Measurements from ENCODE around the gene FAM20B.
"Not testable (repeated sequence)": the region's sequence is repeated elsewhere in the genome, so short reads cannot be mapped to it uniquely, and the experiment has no call there.

The FAM20B gene

GRCh38 chr1:179023946-179024650 lies 1.6 kb upstream of the FAM20B start:
- DNase-seq = no peak

- no peak for DNase-seq
These were observed 500 bp downstream of the FAM20B start for GRCh38 chr1:179025975-179026812.

GRCh38 chr1:179026813-179027669 lies 1.3 kb downstream of the FAM20B start:
- no peak for DNase-seq

- DNase-seq = no peak
These were observed 3.6 kb downstream of the FAM20B start for GRCh38 chr1:179029321-179029759.

GRCh38 chr1:179030130-179030529 lies 4.4 kb downstream of the FAM20B start:
- DNase-seq = no peak

GRCh38 chr1:179030683-179031082 lies 5.0 kb downstream of the FAM20B start:
- DNase-seq = no peak

GRCh38 chr1:179031284-179031683 lies 5.6 kb downstream of the FAM20B start:
- no peak for DNase-seq

GRCh38 chr1:179031855-179032513 lies 6.3 kb downstream of the FAM20B start:
- no peak for DNase-seq

- no peak for DNase-seq
These were observed 9.0 kb downstream of the FAM20B start for GRCh38 chr1:179034720-179035119.

- no peak for DNase-seq
These were observed 11.3 kb downstream of the FAM20B start for GRCh38 chr1:179036844-179037465.

GRCh38 chr1:179038528-179039281 lies 13.0 kb downstream of the FAM20B start:
- no peak for DNase-seq

GRCh38 chr1:179039502-179040174 lies 13.9 kb downstream of the FAM20B start:
- DNase-seq = not testable (repeated sequence)

- not testable (repeated sequence) for DNase-seq
These were observed 14.5 kb downstream of the FAM20B start for GRCh38 chr1:179040175-179040551.

GRCh38 chr1:179042087-179042486 lies 16.4 kb downstream of the FAM20B start:
- no peak for DNase-seq

GRCh38 chr1:179042700-179043099 lies 17.0 kb downstream of the FAM20B start:
- no peak for DNase-seq

GRCh38 chr1:179043266-179043665 lies 17.6 kb downstream of the FAM20B start:
- no peak for DNase-seq

- DNase-seq = no peak
These were observed 18.2 kb downstream of the FAM20B start for GRCh38 chr1:179043907-179044306.

GRCh38 chr1:179046808-179047635 lies 21.3 kb downstream of the FAM20B start:
- no peak for DNase-seq

GRCh38 chr1:179047636-179047997 lies 21.9 kb downstream of the FAM20B start:
- no peak for DNase-seq

Measured in cerebellar nuclear complex (tissue), 1 donor.